ENCODE measurements around the gene GYG2.
"Not testable (repeated sequence)": the region's sequence is repeated elsewhere in the genome, so short reads cannot be mapped to it uniquely, and the experiment has no call there.

GYG2 gene

GRCh38 chrX:2903366-2903765 lies 74.6 kb downstream of the GYG2 start:
- no peak for DNase-seq (ENCODE audit: low spot score)

DNA sequence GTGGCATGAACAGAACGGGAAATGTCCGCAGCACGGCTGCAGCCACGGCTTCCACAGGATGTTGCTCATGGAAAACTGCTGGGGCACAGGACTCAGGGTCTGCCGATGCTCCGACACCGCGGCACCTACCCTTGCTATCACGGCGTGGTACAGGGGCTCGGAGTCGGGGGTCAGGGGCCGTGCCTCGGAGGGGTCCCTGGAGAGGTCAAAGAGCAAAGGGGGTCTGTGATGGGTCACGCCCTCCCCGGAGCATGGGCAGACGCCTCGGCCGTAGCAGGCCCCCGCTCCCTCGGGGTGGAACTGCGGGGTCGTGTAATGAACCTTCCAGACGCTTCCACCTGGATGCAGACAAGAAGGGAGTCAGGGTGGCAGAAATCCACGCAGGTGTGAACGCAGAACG lies 78.6 kb downstream of the GYG2 start:
- DNase-seq (ENCODE audit: low spot score) = no peak

- DNase-seq (ENCODE audit: low spot score) = no peak
Measured at GRCh38 chrX:2908125-2908685, 79.5 kb downstream of the GYG2 start.

- DNase-seq (ENCODE audit: low spot score) = no peak
Measured at GRCh38 chrX:2910109-2910508, 81.4 kb downstream of the GYG2 start.

DNA sequence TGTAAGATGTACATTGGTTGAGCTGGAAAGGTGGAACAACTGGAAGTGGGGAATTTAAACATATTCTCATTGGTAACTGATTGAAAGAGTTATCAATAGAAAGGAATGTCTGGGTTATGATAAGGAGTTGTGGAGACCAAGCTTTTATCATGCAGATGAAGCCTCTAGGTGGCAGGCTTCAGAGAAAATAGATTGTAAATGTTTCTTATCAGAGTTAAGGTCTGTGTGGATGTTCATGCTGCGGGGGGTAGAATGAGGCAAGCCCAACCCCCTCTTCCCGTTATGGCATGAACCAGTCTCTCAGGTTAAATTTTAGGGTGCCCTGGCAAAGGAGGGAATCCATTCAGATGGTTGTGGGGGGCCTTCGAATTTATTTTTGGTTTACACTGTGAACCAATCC lies 84.4 kb downstream of the GYG2 start:
- DNase-seq (ENCODE audit: low spot score) = no peak

DNA sequence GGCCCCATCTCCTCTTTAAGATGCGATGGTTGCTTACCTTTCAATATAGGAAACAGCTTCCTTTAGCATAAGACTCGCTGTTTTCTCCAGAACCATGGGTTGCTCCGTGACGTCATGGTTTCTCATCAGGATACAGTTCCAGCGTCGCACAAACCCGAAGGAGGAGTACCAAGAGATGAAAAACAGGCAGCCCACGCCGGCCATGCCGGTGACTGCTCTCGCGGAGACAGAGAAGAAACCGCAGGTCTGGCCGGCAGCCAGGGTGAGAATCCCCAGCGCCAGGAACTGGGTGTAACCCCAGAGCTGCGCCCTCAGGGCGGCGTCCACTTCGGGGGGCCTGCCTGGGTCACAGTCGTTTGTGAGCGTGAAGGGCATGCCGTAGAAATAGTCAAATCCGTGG lies 89.0 kb downstream of the GYG2 start:
- no peak for DNase-seq (ENCODE audit: low spot score)

- DNase-seq (ENCODE audit: low spot score) = no peak
Measured at GRCh38 chrX:2921193-2921592, 92.5 kb downstream of the GYG2 start.

GRCh38 chrX:2921750-2922149 lies 93.0 kb downstream of the GYG2 start:
- DNase-seq (ENCODE audit: low spot score) = no peak

GRCh38 chrX:2924151-2924550 lies 95.4 kb downstream of the GYG2 start:
- no peak for DNase-seq (ENCODE audit: low spot score)

- DNase-seq (ENCODE audit: low spot score) = not testable (repeated sequence)
Measured at GRCh38 chrX:2926255-2926654, 97.5 kb downstream of the GYG2 start.

DNA sequence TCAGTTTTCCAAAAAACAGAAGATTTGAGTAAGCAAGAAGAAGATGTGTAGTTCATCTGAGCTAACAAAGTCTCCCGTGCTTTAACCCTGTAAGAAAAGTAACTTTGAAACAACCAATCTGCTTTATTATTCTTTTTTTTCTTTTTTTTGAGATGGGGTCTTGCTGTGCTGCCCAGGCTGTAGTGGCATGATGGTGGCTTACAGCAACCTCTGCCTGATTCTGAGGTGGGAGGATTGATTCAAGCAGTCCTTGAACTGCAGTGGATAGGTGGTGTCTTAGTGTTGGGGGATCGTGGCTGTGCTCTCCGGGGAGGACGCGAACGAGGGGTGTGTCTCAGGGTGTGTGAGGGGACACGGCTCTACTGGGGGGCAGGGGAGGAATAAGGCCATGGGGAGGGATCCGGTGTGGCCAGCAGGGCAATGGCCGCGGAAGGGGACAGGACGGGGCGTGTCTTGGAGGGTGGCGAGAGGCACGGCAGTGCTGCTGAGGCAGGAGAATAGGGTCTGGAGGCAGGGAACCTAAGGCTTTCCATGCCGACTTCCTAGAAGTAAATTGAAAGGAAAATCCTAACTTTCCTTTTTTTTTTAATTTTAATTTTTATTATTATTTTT lies 98.0 kb downstream of the GYG2 start:
- DNase-seq (ENCODE audit: low spot score) = no peak

DNA sequence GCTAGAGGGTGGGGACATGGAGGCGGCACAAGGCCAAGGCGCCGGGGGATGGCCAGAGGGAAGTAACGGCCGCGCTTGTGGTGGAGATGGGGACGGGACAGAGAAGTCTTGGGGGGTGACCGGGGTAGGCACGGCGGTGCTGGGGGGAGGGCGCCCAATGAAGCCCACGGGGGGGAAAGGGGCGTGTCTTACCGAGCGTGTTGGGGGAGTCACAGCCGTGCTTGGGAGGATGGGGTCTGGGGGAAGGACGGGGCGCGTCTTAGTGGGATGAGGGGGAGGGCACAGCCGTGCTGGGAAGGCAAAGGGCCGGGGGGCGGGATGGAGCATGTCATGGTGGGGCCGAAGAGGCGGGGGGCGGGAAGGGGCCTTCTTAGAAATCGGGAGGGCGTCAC lies 99.5 kb downstream of the GYG2 start:
- DNase-seq (ENCODE audit: low spot score) = peak; percentile 61

GRCh38 chrX:2928583-2929434 lies 100.1 kb downstream of the GYG2 start, which contains the start of gene ARSD:
Gene ARSD, minus strand, starts transcription at chrX:2929339. Its CDS starts 64 bp downstream, at chrX:2929275.
- DNase-seq (ENCODE audit: low spot score) = peak; percentile 92

- DNase-seq (ENCODE audit: low spot score) = no peak
Measured at GRCh38 chrX:2931155-2931554, 102.4 kb downstream of the GYG2 start.

DNA sequence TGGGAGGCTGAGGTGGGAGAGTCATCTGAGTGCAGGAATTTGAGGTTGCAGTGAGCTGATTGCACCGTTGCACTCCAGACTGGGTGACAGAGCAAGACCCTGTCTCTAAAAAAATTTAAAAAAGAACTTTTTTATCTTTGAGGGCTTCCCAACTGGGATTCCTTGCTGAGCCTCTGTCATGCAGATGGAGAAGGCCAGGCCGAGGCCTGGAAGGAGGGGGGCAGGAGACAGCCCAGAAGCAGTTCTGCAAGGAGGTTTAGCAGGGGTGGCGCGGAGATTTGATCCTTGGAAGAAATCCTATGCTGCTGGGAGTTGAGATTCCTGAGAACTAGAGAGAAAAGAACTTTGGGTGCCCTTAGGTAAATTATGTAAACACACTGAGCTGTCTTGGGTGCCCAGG lies 102.9 kb downstream of the GYG2 start:
- no peak for DNase-seq (ENCODE audit: low spot score)
